Parathyroid adenoma (tissue), 2 donors: Measurements from ENCODE around the gene TLE3.

ENCODE experiments used
- H2AFZ ChIP-seq: fragments of 300-600 bp; sonication (generic); one replicate; pipeline ENCODE4 v1.7.0; 2017; ENCODE audit warnings: antibody characterized with exemption, mild to moderate bottlenecking
- H3K27ac ChIP-seq: fragments of 300-600 bp; sonication (generic); one replicate; pipeline ENCODE4 v1.7.0; 2017
- H3K27me3 ChIP-seq: fragments of 300-600 bp; sonication (generic); one replicate; pipeline ENCODE4 v1.7.0; 2017; ENCODE audit warnings: low read length; ENCODE audit not compliant: control insufficient read depth, insufficient read depth
- H3K36me3 ChIP-seq: fragments of 300-600 bp; sonication (generic); one replicate; pipeline ENCODE4 v1.7.0; 2017; ENCODE audit warnings: low read length; ENCODE audit not compliant: control insufficient read depth, insufficient read depth
- H3K4me1 ChIP-seq: fragments of 300-600 bp; sonication (generic); one replicate; pipeline ENCODE4 v1.7.0; 2017; ENCODE audit warnings: control low read depth
- H3K4me2 ChIP-seq: fragments of 300-600 bp; sonication (generic); one replicate; pipeline ENCODE4 v1.7.0; 2017; ENCODE audit warnings: low read length
- H3K4me3 ChIP-seq: fragments of 300-600 bp; sonication (generic); one replicate; pipeline ENCODE4 v1.7.0; 2017; ENCODE audit warnings: low read depth, low read length
- H3K79me2 ChIP-seq: fragments of 300-600 bp; sonication (generic); one replicate; pipeline ENCODE4 v1.7.0; 2017; ENCODE audit warnings: control low read depth
- H3K9ac ChIP-seq: fragments of 300-600 bp; sonication (generic); one replicate; pipeline ENCODE4 v1.7.0; 2017; ENCODE audit warnings: mild to moderate bottlenecking
- H3K9me3 ChIP-seq: fragments of 300-600 bp; sonication (generic); one replicate; pipeline ENCODE4 v1.7.0; 2017; ENCODE audit warnings: low read length; ENCODE audit not compliant: control insufficient read depth
- CTCF ChIP-seq: fragments of 300-600 bp; sonication (generic); IDR thresholded peaks from one replicate; pipeline ENCODE4 v1.7.0; 2017; ENCODE audit warnings: antibody characterized with exemption, mild to moderate bottlenecking
- donor health status: primary hyperparathyroidism.

TLE3 gene

GRCh38 chr15:70025413-70026296, 72.1 kb downstream of the TLE3 start:
- Histone ChIP-seq H3K27ac (no peak overlapping the region), H3K9ac (no peak overlapping the region), H3K9me3 (no peaks in the 10 kb centered on the region), H3K4me1 (no peaks in the 10 kb centered on the region), H3K4me2 (no peak overlapping the region), H2AFZ (no peak overlapping the region), H3K79me2 (no peaks in the 10 kb centered on the region), H3K36me3 (no peaks in the 10 kb centered on the region), H3K27me3 (no peaks in the 10 kb centered on the region), H3K4me3 (no peak overlapping the region)
- no peak for TF ChIP-seq CTCF

- no peak overlapping the region for H2AFZ ChIP-seq
- no peaks in the 10 kb centered on the region for H3K36me3 ChIP-seq
- no peak overlapping the region for H3K27ac ChIP-seq
- H3K4me1 ChIP-seq: no peaks in the 10 kb centered on the region
- no peaks in the 10 kb centered on the region for H3K9me3 ChIP-seq
- H3K4me2 ChIP-seq: no peak overlapping the region
- H3K27me3 ChIP-seq: no peaks in the 10 kb centered on the region
- no peak overlapping the region for H3K4me3 ChIP-seq
- H3K79me2 ChIP-seq: no peaks in the 10 kb centered on the region
- H3K9ac ChIP-seq: no peak overlapping the region
- TF ChIP-seq CTCF: no peak
Measured at GRCh38 chr15:70024521-70024920, 73.2 kb downstream of the TLE3 start.

GRCh38 chr15:70023769-70024491, 73.8 kb downstream of the TLE3 start:
- Histone ChIP-seq H2AFZ (no peak overlapping the region), H3K9me3 (no peaks in the 10 kb centered on the region), H3K27ac (no peak overlapping the region), H3K4me3 (no peak overlapping the region), H3K79me2 (no peaks in the 10 kb centered on the region), H3K36me3 (no peaks in the 10 kb centered on the region), H3K9ac (no peak overlapping the region), H3K4me2 (no peak overlapping the region), H3K27me3 (no peaks in the 10 kb centered on the region), H3K4me1 (no peaks in the 10 kb centered on the region)
- no peak for TF ChIP-seq CTCF

- Histone ChIP-seq H2AFZ (no peak overlapping the region), H3K79me2 (no peaks in the 10 kb centered on the region), H3K9me3 (no peaks in the 10 kb centered on the region)
Measured at GRCh38 chr15:70023064-70023768, 74.5 kb downstream of the TLE3 start.

More at GRCh38 chr15:70023064-70023768, 74.5 kb downstream of the TLE3 start:
- H3K27ac ChIP-seq: no peak overlapping the region
- H3K4me2 ChIP-seq: no peak overlapping the region
- H3K36me3 ChIP-seq: no peaks in the 10 kb centered on the region
- TF ChIP-seq CTCF: no peak
- H3K27me3 ChIP-seq: no peaks in the 10 kb centered on the region
- H3K4me3 ChIP-seq: no peak overlapping the region
- H3K9ac ChIP-seq: no peak overlapping the region
- H3K4me1 ChIP-seq: no peaks in the 10 kb centered on the region
